Loucy (cell line): ENCODE results near the gene HS6ST1.

Source experiments
- H2AFZ ChIP-seq: fragments of 200-600 bp; sonication (generic); 2 replicates; pipeline ENCODE4 v1.6.0; 2016; ENCODE audit warnings: antibody characterized with exemption, mild to moderate bottlenecking, low read length, moderate library complexity
- H3F3A ChIP-seq: fragments of 200-600 bp; 2 replicates; pipeline ENCODE4 v1.6.0; 2016; ENCODE audit warnings: antibody characterized with exemption, low read depth, mild to moderate bottlenecking
- H3K27me3 ChIP-seq: fragments of 200-600 bp; sonication (generic); 2 replicates; pipeline ENCODE4 v1.6.1; 2014; ENCODE audit warnings: low read length, mild to moderate bottlenecking; ENCODE audit not compliant: insufficient read depth, poor library complexity, severe bottlenecking
- H3K36me3 ChIP-seq: fragments of 200-600 bp; sonication (generic); 2 replicates; pipeline ENCODE4 v1.6.1; 2016; ENCODE audit warnings: low read length; ENCODE audit not compliant: insufficient read depth
- H3K4me1 ChIP-seq: fragments of 200-600 bp; sonication (generic); 2 replicates; pipeline ENCODE4 v1.5.1; 2014; ENCODE audit warnings: low read length, mild to moderate bottlenecking; ENCODE audit not compliant: insufficient read depth, poor library complexity, severe bottlenecking
- H3K4me2 ChIP-seq: fragments of 200-600 bp; sonication (generic); 2 replicates; pipeline ENCODE4 v1.6.0; 2014; ENCODE audit warnings: antibody characterized with exemption, low read length, low read depth, mild to moderate bottlenecking; ENCODE audit not compliant: poor library complexity, severe bottlenecking
- H3K4me3 ChIP-seq: fragments of 200-600 bp; sonication (generic); 2 replicates; pipeline ENCODE4 v1.5.1; 2014; ENCODE audit warnings: low read length, mild to moderate bottlenecking, mixed read lengths; ENCODE audit not compliant: poor library complexity, severe bottlenecking
- H3K79me2 ChIP-seq: fragments of 200-600 bp; sonication (generic); 2 replicates; pipeline ENCODE4 v1.6.1; 2014; ENCODE audit warnings: low read length; ENCODE audit not compliant: insufficient read depth
- H3K9ac ChIP-seq: fragments of 200-600 bp; sonication (generic); 2 replicates; pipeline ENCODE4 v1.6.0; 2014; ENCODE audit warnings: mild to moderate bottlenecking, low read depth, low read length, moderate library complexity; ENCODE audit not compliant: poor library complexity, severe bottlenecking
- H3K9me2 ChIP-seq: fragments of 200-600 bp; sonication (generic); replicated peaks from 2 replicates; pipeline ENCODE4 v1.6.1; 2016; ENCODE audit warnings: low read depth, low read length, mixed read lengths
- H3K9me3 ChIP-seq: fragments of 200-600 bp; sonication (generic); 2 replicates; pipeline ENCODE4 v1.6.1; 2014; ENCODE audit warnings: mild to moderate bottlenecking, antibody characterized with exemption, low read length, low read depth; ENCODE audit not compliant: insufficient read depth
- H4K20me1 ChIP-seq: fragments of 200-600 bp; sonication (generic); 2 replicates; pipeline ENCODE4 v1.6.0; 2014; ENCODE audit warnings: antibody characterized with exemption, low read length, mild to moderate bottlenecking; ENCODE audit not compliant: insufficient read depth, poor library complexity, severe bottlenecking
- CTCF ChIP-seq: fragments of 200-600 bp; sonication (generic); conservative IDR thresholded peaks from 2 replicates; pipeline ENCODE4 v1.5.1; 2014; ENCODE audit warnings: mild to moderate bottlenecking, antibody characterized with exemption, low read length
- EZH2phosphoT487 ChIP-seq: fragments of 200-600 bp; IDR thresholded peaks from 2 replicates; pipeline ENCODE4 v1.6.1; 2018; ENCODE audit warnings: antibody characterized with exemption, mild to moderate bottlenecking, moderate library complexity, borderline replicate concordance

The HS6ST1 gene

GRCh38 chr2:128362889-128363228, 44.2 kb upstream of the HS6ST1 start:
- Histone ChIP-seq H3K4me1 (peaks cover 19% of the 10 kb centered on the region), H3K9ac (no peak overlapping the region), H3K9me2 (no peaks in the 10 kb centered on the region), H3K36me3 (no peaks in the 10 kb centered on the region), H3K27me3 (no peaks in the 10 kb centered on the region), H4K20me1 (no peaks in the 10 kb centered on the region), H3K79me2 (no peaks in the 10 kb centered on the region), H3K4me3 (no peak overlapping the region), H3K9me3 (no peaks in the 10 kb centered on the region), H2AFZ (no peak overlapping the region), H3K4me2 (no peak overlapping the region), H3F3A (no peaks in the 10 kb centered on the region)
- TF ChIP-seq EZH2phosphoT487 (no peak), CTCF (no peak)

- Histone ChIP-seq H3K36me3 (no peaks in the 10 kb centered on the region), H3K9ac (no peak overlapping the region), H4K20me1 (no peaks in the 10 kb centered on the region), H3K27me3 (no peaks in the 10 kb centered on the region), H3F3A (no peaks in the 10 kb centered on the region), H2AFZ (no peak overlapping the region), H3K79me2 (no peaks in the 10 kb centered on the region), H3K4me3 (no peak overlapping the region), H3K4me2 (no peak overlapping the region), H3K4me1 (peaks cover 16% of the 10 kb centered on the region), H3K9me3 (no peaks in the 10 kb centered on the region), H3K9me2 (no peaks in the 10 kb centered on the region)
- TF ChIP-seq EZH2phosphoT487, result no peak
- no peak for TF ChIP-seq CTCF
These were observed 43.7 kb upstream of the HS6ST1 start for GRCh38 chr2:128362176-128362888.

GRCh38 chr2:128361376-128362131, 42.9 kb upstream of the HS6ST1 start:
- Histone ChIP-seq H3K9me3 (no peaks in the 10 kb centered on the region), H3K9ac (no peak overlapping the region), H4K20me1 (no peaks in the 10 kb centered on the region), H3K36me3 (no peaks in the 10 kb centered on the region), H3K9me2 (no peaks in the 10 kb centered on the region), H3K27me3 (no peaks in the 10 kb centered on the region), H3K4me1 (peaks cover 16% of the 10 kb centered on the region), H3K4me3 (no peak overlapping the region), H3K79me2 (no peaks in the 10 kb centered on the region), H2AFZ (no peak overlapping the region), H3K4me2 (no peak overlapping the region), H3F3A (no peaks in the 10 kb centered on the region)
- TF ChIP-seq EZH2phosphoT487 (no peak), CTCF (no peak)
